Measurements from ENCODE around the gene TINCR.
"Not testable (repeated sequence)": the region's sequence is repeated elsewhere in the genome, so short reads cannot be mapped to it uniquely, and the experiment has no call there.

TINCR gene

GRCh38 chr19:5557691-5558090 lies 10.1 kb downstream of the TINCR start:
- DNase-seq = no peak

GRCh38 chr19:5554828-5555227 lies 12.9 kb downstream of the TINCR start:
- no peak for DNase-seq

GRCh38 chr19:5553892-5554291 lies 13.9 kb downstream of the TINCR start:
- DNase-seq = no peak

- peak in 1 of 2 donors; percentile 48 for DNase-seq
Measured at GRCh38 chr19:5547881-5548280, 19.9 kb downstream of the TINCR start.

GRCh38 chr19:5545984-5546383 lies 21.8 kb downstream of the TINCR start:
- DNase-seq = no peak

- no peak for DNase-seq
Measured at GRCh38 chr19:5545051-5545450, 22.7 kb downstream of the TINCR start.

GRCh38 chr19:5542665-5543064 lies 25.1 kb downstream of the TINCR start:
- no peak for DNase-seq

- no peak for DNase-seq
Measured at GRCh38 chr19:5541456-5541855, 26.3 kb downstream of the TINCR start.

- no peak for DNase-seq
Measured at GRCh38 chr19:5540208-5540607, 27.5 kb downstream of the TINCR start.

GRCh38 chr19:5537870-5538269 lies 29.9 kb downstream of the TINCR start:
- no peak for DNase-seq

- DNase-seq = not testable (repeated sequence)
Measured at GRCh38 chr19:5536982-5537579, 30.7 kb downstream of the TINCR start.

- no peak for DNase-seq
Measured at GRCh38 chr19:5536337-5536894, 31.3 kb downstream of the TINCR start.

- DNase-seq = no peak
Measured at GRCh38 chr19:5534787-5535586, 32.8 kb downstream of the TINCR start.

- no peak for DNase-seq
Measured at GRCh38 chr19:5533257-5533656, 34.5 kb downstream of the TINCR start.

GRCh38 chr19:5530701-5531100 lies 37.1 kb downstream of the TINCR start:
- DNase-seq = no peak

GRCh38 chr19:5526691-5527090 lies 41.1 kb downstream of the TINCR start:
- DNase-seq = no peak

GRCh38 chr19:5524081-5524480 lies 43.7 kb downstream of the TINCR start:
- no peak for DNase-seq

- no peak for DNase-seq
Measured at GRCh38 chr19:5522106-5522505, 45.6 kb downstream of the TINCR start.

GRCh38 chr19:5520501-5520900 lies 47.3 kb downstream of the TINCR start:
- no peak for DNase-seq

GRCh38 chr19:5519076-5519475 lies 48.7 kb downstream of the TINCR start:
- DNase-seq = no peak

- DNase-seq = no peak
Measured at GRCh38 chr19:5515737-5516136, 52.0 kb downstream of the TINCR start.

- no peak for DNase-seq
Measured at GRCh38 chr19:5514001-5514400, 53.8 kb downstream of the TINCR start.

GRCh38 chr19:5512715-5513114 lies 55.0 kb downstream of the TINCR start:
- no peak for DNase-seq
